Measurements from ENCODE around the gene LZTS2.

DNA sequence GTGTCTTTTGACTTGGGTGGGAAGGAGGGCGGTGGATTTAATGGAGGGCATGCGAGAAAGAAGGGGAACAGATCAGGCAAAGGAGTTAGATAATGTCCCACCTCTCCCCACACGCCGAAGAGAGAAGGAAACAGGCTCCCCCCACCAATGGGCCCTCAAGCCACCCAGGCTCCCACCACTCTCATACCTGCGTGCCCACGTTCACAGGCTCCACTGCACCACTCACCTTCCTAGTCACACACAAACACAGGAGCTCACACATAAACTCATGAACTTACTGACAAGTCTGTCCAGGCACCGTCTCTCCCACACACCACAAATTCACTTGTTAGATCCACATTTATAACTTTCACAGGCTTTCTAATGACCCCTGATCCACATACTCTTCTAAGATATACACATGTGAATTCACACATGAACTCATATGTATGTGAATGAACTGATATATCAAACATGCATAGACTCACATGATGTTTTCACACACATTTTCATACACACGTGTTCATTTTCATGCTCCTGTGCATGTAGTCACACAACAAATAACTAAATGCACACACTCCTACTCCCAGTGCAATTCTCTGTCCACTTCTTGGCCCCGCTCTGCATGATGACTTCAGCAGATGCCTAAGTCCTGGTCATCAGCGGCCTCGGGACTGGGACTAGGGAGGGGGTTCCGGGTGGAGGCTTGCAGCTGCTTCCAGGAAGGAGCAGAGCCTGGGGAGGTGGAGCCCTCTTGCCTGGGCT lies 1.5 kb downstream of the LZTS2 start:
- TF ChIP-seq, protein P1, sequence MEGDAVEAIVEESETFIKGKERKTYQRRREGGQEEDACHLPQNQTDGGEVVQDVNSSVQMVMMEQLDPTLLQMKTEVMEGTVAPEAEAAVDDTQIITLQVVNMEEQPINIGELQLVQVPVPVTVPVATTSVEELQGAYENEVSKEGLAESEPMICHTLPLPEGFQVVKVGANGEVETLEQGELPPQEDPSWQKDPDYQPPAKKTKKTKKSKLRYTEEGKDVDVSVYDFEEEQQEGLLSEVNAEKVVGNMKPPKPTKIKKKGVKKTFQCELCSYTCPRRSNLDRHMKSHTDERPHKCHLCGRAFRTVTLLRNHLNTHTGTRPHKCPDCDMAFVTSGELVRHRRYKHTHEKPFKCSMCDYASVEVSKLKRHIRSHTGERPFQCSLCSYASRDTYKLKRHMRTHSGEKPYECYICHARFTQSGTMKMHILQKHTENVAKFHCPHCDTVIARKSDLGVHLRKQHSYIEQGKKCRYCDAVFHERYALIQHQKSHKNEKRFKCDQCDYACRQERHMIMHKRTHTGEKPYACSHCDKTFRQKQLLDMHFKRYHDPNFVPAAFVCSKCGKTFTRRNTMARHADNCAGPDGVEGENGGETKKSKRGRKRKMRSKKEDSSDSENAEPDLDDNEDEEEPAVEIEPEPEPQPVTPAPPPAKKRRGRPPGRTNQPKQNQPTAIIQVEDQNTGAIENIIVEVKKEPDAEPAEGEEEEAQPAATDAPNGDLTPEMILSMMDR (IDR thresholded peaks at IDR 0.05; ENCODE audit: poor library complexity), result no peak
- TF ChIP-seq EZH2 (IDR thresholded peaks at IDR 0.05; ENCODE audit: borderline replicate concordance) (no peak), EZH2phosphoT487 (IDR thresholded peaks at IDR 0.05; ENCODE audit: low read depth, severe bottlenecking, unreplicated experiment) (no peak)

All from hepatocyte (in vitro differentiated cells).